ENCODE data around the gene EIF4E3. TPM values are rescaled to one million over a fixed set of nuclear protein-coding genes. Genes with fewer than 3 reads are reported as not detected.

EIF4E3 gene
- total and polyA plus RNA-seq, 7 donors = 14.8 to 35.3 (median 30.1) TPM

DNA sequence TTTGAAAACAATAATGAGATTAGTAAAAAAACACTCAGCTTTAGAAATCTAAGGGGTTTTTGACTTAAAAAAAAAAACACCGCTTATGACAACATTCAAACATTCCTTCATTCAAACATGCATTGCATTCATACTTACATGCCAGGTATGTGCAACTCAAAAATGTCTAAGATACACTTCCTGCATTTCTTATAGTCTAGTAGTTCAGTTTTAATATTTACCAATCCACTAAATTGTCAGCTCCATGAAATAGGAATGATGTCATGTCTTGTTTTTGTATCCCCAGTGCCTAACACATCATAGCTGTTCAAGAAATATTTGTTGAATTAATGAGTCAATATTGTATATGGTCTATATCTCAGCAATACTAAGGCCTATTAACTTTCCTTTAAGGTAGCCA is 51.7 kb downstream of the EIF4E3 start:
- Histone ChIP-seq H3K36me3 (no peaks in the 10 kb centered on the region), H3K4me3 (no peak overlapping the region), H3K27ac (no peak overlapping the region), H3K27me3 (no peaks in the 10 kb centered on the region), H3K4me1 (peaks cover 0 to 23% (median 18%) of the 10 kb centered on the region in 4 donors), H3K9me3 (no peaks in the 10 kb centered on the region)
- DNase-seq = no peak
- 96 to 98% methylated on average over 1 of the region's 1 CpG for WGBS, 2 donors
- no peak for TF ChIP-seq POLR2AphosphoS5 (IDR thresholded peaks at IDR 0.05)
- TF ChIP-seq, protein P1, sequence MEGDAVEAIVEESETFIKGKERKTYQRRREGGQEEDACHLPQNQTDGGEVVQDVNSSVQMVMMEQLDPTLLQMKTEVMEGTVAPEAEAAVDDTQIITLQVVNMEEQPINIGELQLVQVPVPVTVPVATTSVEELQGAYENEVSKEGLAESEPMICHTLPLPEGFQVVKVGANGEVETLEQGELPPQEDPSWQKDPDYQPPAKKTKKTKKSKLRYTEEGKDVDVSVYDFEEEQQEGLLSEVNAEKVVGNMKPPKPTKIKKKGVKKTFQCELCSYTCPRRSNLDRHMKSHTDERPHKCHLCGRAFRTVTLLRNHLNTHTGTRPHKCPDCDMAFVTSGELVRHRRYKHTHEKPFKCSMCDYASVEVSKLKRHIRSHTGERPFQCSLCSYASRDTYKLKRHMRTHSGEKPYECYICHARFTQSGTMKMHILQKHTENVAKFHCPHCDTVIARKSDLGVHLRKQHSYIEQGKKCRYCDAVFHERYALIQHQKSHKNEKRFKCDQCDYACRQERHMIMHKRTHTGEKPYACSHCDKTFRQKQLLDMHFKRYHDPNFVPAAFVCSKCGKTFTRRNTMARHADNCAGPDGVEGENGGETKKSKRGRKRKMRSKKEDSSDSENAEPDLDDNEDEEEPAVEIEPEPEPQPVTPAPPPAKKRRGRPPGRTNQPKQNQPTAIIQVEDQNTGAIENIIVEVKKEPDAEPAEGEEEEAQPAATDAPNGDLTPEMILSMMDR (IDR thresholded peaks at IDR 0.05) = no peak
- no peak for TF ChIP-seq EP300 (IDR thresholded peaks at IDR 0.05)
- no peak for TF ChIP-seq POLR2A (IDR thresholded peaks at IDR 0.05)
- intact Hi-C loops (cut with DNase I) = no loop called here

- Histone ChIP-seq H3K9me3 (no peaks in the 10 kb centered on the region), H3K4me1 (peaks cover 0 to 23% (median 18%) of the 10 kb centered on the region in 4 donors), H3K4me3 (no peak overlapping the region), H3K27me3 (no peaks in the 10 kb centered on the region), H3K36me3 (no peaks in the 10 kb centered on the region), H3K27ac (peak overlapping the region in 2 of 4 donors; percentile 64 to 66)
- 89 to 91% methylated on average over 6 of the region's 6 CpGs for whole genome bisulfite sequencing, 2 donors
- intact Hi-C loops (cut with DNase I) = no loop called here
- DNase-seq = no peak
- no peak for TF ChIP-seq POLR2A (IDR thresholded peaks at IDR 0.05)
- no peak for TF ChIP-seq POLR2AphosphoS5 (IDR thresholded peaks at IDR 0.05)
- no peak for TF ChIP-seq EP300 (IDR thresholded peaks at IDR 0.05)
- TF ChIP-seq, protein P1 (IDR thresholded peaks at IDR 0.05) = no peak
These were observed 52.4 kb downstream of the EIF4E3 start for GRCh38 chr3:71672807-71673206.

- H3K27me3 ChIP-seq = no peaks in the 10 kb centered on the region
- H3K27ac ChIP-seq = peak overlapping the region in 3 of 4 donors; percentile 41 to 66 (median 64)
- no peak for DNase-seq
- intact Hi-C loops (cut with DNase I) = no loop called here
- H3K36me3 ChIP-seq = no peaks in the 10 kb centered on the region
- no peak overlapping the region for H3K4me3 ChIP-seq
- no peaks in the 10 kb centered on the region for H3K9me3 ChIP-seq
- peaks cover 0 to 21% (median 18%) of the 10 kb centered on the region in 4 donors for H3K4me1 ChIP-seq
- TF ChIP-seq EP300 (IDR thresholded peaks at IDR 0.05) (no peak), POLR2AphosphoS5 (IDR thresholded peaks at IDR 0.05) (no peak), POLR2A (IDR thresholded peaks at IDR 0.05) (no peak)
- TF ChIP-seq, protein P1 (IDR thresholded peaks at IDR 0.05) = no peak
- WGBS, 2 donors = 92 to 95% methylated on average over 9 of the region's 9 CpGs
These were observed 52.9 kb downstream of the EIF4E3 start for GRCh38 chr3:71672340-71672739.

DNA sequence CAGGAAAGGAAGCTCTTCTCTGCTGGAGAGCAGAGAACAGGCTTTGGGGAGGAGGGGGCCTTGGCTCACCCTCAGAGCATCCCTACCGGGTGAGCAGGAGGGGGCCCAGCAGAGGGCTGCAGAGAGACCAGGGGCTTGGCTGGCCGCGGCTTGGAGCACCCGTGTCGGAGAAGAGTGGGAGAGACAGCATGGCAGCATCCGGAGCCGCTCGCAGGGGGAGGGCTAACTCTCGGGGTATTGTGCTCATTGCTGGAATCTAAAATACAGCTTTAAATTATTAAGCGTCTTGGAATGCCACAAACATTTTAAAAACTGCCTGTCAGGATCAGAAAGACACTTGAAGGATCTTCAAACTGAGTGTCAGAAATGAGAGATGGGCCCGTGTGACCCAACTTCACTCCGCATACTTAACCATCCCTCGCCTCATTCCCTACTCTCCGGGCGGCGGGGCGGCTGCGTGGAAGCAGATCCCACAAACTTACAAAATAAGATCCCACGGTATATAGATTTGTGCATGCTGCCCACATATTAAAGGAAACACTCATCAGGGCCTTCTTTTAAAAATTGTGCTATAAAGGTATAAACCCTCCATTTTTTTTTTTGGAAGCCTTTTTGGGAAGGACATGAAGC is 53.9 kb downstream of the EIF4E3 start:
- no peak for TF ChIP-seq POLR2A (IDR thresholded peaks at IDR 0.05)
- TF ChIP-seq POLR2AphosphoS5 (IDR thresholded peaks at IDR 0.05) = no peak
- TF ChIP-seq, protein P1 (IDR thresholded peaks at IDR 0.05) = no peak
- no peak for TF ChIP-seq EP300 (IDR thresholded peaks at IDR 0.05)
- no peaks in the 10 kb centered on the region for H3K27me3 ChIP-seq
- 90 to 93% methylated on average over 19 of the region's 19 CpGs for WGBS, 2 donors
- H3K4me1 ChIP-seq = peaks cover 0 to 17% (median 15%) of the 10 kb centered on the region in 4 donors
- DNase-seq = peak; percentile 63
- H3K27ac ChIP-seq = peak overlapping the region in 3 of 4 donors; percentile 41 to 66 (median 64)
- intact Hi-C loops (cut with DNase I) = no loop called here
- H3K36me3 ChIP-seq = no peaks in the 10 kb centered on the region
- H3K9me3 ChIP-seq = no peaks in the 10 kb centered on the region
- no peak overlapping the region for H3K4me3 ChIP-seq
